GM18873 (cell line): Measurements from ENCODE around the gene SCIMP.
"Not testable (repeated sequence)": the region's sequence is repeated elsewhere in the genome, so short reads cannot be mapped to it uniquely, and the experiment has no call there.

ENCODE experiments used
- ATAC-seq: cut with Tn5 transposase; IDR thresholded peaks from one replicate; pipeline ENCODE4 v1.9.1; 2021; ENCODE audit warnings: mild to moderate bottlenecking, moderate library complexity, moderate number of reproducible peaks; ENCODE audit not compliant: unreplicated experiment, low FRiP score

Gene SCIMP

GRCh38 chr17:5194346-5194745 lies 40.3 kb downstream of the SCIMP start:
- ATAC-seq = no peak

GRCh38 chr17:5191541-5192417 lies 42.9 kb downstream of the SCIMP start, which contains the start of gene ZNF594:
ZNF594 (minus strand) TSS chr17:5191868; CDS start chr17:5184256, 7,612 bp downstream.
- ATAC-seq = peak; percentile 86

DNA sequence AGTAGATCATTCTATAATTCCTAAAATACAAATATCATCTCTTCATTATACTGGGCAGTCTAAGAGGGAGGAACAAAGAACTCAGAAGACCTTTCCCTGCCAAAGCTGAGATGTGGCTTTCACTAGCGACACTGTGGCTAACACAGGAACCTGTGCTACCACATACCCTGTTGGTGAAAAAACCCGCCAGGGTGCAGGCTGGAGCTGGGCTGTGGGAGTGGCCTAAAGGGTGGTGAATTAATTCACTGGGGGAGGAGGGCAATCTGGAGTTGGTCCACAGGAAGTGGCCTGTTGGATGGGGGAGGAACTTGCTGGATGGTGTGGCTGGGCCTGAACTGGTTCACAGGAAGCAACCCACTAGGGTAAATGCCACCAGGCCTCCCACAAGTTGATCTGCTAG lies 50.4 kb downstream of the SCIMP start:
- no peak for ATAC-seq

DNA sequence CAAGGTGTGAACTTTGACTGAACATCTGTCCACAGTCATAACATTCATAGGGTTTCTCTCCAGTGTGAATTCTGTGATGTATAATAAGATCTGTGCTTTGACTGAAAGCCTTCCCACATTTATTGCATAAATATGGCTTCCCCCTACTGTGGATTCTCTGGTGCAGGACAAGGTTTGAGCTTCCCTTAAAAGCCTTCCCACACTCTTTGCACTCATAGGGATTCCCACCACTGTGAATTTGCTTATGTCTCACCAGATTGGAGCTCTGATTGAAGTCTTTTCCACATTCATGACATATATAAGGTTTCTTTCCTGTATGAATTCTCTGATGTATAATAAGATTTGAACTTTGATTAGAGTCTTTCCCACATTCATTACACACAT lies 51.3 kb downstream of the SCIMP start:
- ATAC-seq = no peak

DNA sequence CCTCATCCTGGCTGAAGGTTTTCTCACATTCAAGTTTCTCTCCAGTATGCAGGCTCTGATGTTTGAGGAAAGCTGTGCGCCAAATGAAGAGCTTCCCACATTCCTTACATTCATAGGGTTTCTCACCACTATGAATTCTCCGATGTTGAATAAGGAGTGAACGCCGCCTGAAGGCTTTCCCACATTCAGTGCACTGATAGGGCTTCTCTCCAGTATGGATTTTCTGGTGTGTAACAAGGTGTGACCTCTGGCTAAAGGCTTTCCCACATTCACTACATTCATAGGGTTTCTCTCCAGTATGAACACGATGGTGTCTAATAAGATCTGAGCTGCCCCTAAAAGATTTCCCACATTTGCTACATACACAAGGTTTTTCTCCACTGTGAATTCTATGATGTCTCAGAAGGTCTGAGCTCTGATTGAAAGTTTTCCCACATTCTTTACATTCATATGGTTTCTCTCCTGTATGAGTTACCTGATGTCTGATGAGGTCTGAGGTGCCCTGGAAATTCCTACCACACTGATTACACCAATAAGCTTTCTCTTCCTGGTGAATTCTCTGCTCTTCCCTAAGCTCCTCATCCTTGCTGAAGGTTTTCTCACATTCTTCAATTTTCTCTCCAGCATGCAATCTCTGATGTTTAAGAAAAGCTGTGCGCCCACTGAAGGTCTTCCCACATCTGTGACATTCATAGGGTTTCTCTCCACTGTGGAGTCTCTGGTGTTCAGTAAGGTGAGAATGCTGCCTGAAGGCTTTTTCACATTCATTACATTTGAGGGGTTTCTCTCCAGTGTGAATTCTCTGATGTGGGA lies 51.9 kb downstream of the SCIMP start:
- ATAC-seq = no peak

DNA sequence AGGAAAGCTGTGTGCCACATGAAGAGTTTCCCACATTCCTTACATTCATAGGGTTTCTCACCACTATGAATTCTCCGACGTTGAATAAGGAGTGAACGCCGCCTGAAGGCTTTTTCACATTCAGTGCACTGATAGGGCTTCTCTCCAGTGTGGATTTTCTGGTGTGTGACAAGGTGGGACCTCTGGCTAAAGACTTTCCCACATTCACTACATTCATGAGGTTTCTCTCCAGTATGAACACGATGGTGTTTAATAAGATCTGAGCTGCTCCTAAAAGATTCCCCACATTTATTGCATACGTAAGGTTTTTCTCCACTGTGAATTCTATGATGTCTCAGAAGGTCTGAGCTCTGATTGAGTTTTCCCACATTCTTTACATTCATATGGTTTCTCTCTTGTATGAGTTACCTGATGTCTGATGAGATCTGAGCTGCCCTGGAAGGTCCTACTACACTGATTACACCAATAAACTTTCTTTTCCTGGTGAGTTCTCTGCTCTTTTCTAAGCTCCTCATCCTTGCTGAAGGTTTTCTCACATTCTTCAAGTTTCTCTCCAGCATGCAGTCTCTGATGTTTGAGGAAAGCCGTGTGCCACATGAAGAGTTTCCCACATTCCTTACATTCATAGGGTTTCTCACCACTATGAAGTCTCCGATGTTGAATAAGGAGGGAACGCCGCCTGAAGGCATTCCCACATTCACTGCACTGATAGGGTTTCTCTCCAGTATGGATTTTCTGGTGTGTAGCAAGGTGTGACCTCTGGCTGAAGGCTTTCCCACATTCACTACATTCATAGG lies 53.0 kb downstream of the SCIMP start:
- no peak for ATAC-seq

GRCh38 chr17:5179003-5179402 lies 55.7 kb downstream of the SCIMP start:
- ATAC-seq = no peak

DNA sequence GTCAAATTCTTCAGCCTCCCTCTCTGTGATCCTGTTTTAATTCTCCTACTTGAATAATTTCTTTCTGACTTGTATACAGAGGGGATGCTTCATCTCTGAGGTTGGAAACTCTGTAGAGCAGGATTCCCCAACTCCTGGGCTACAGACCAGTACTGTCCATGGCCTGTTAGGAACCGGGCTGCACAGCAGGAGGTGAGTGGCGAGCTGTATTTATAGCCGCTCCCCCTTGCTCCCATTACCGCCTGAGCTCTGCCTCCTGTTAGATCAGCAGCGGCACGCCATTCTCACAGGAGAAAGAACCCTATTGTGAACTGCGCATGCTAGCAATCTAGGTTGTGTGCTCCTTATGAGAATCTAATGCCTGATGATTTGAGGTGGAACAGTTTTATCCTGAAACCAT lies 59.6 kb downstream of the SCIMP start:
- not testable (repeated sequence) for ATAC-seq

DNA sequence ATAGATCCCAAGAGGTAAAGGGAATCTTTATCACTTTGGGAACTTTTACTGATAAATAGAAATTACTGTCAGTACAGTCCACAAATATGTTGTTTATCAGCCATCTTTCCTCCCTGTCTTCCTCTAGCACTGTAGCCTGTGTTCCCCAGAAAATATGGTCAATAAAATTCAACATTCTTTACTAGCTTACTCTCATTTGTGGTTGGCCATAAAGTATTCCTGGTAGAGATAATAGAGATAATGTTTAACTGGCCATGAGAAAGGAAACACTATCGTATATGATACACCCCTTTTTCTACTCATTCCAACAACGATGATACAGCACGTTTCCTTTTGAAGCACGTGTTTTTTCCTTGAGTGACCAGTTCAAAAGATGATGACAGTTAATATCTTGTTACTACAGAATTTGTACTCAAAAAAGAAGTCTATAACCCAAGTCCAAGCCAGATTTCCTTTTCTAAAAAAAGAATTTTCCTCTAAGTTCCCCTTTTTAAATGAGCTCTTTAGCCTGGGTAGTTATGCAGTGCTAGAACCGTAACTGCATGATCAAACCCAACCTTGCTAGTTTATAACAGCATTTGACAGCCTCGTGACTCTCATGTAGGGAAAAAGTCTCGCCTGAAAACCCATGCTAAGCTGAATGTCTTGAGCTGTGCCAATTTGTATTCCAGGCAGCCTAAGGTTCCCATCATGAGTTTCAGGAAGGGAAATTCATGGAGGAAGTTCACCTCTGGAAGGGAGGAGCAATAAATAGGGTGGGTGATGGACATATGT lies 68.7 kb downstream of the SCIMP start:
- ATAC-seq = not testable (repeated sequence)

DNA sequence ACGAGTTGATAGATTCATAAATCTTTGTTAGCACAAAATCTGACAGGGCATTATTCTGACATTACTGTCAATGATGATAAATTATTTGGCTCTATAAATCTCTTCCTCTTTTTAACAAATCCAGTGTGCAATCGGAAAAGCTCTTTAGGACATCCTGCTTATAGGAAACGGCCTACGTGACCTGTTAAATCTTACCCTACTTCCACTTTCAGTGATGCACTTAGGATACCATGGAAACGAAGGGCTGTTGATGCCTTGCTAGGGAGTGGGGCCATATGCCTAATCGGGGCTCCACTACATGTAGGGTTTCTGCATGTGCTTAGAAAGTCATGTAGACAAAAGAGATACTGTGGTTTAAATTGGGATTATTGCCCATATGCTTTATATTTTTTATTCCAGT lies 70.2 kb downstream of the SCIMP start:
- no peak for ATAC-seq

GRCh38 chr17:5161793-5162192 lies 72.9 kb downstream of the SCIMP start:
- not testable (repeated sequence) for ATAC-seq

- not testable (repeated sequence) for ATAC-seq
Observed at GRCh38 chr17:5160702-5161101, 74.0 kb downstream of the SCIMP start.
